Panc1 (cell line): ENCODE data around the gene CSF2RB. TPM values are rescaled to one million over a fixed set of nuclear protein-coding genes. Genes with fewer than 3 reads are reported as not detected.

Source experiments
- ATAC-seq: fragments of 200-7000 bp; cut with Tn5 transposase; 2 replicates; pipeline ENCODE4 v1.9.1; 2020; ENCODE audit warnings: mild to moderate bottlenecking, moderate library complexity
- BruUV-seq: library from RNA; stranded (reverse); fragments of 400-500 nt; replicated peaks from 2 replicates; lab custom pipeline; 2021; lab: Mats Ljungman, UMichigan
- CTCF ChIA-PET: fragments of 300-600 bp; sonication (Branson Sonifier 250); formaldehyde crosslinking; loops from one replicate; lab custom pipeline; 2022; ENCODE audit warnings: antibody characterized with exemption; lab: Charles Lee
- POLR2A ChIA-PET: fragments of 300-600 bp; sonication (Branson Sonifier 250); formaldehyde crosslinking; loops from one replicate; lab custom pipeline; 2022; ENCODE audit warnings: antibody characterized with exemption; lab: Charles Lee
- DNase-seq: peaks from one replicate; pipeline ENCODE4 v3.0.0-alpha.2; 2010; ENCODE audit warnings: low read depth, low spot score
- H3K27ac ChIP-seq: 2 replicates; pipeline ENCODE4 v1.5.1; 2011; ENCODE audit warnings: mild to moderate bottlenecking, low read length, inconsistent platforms
- H3K27me3 ChIP-seq: fragments of 200-500 bp; sonication (Bioruptor generic); 2 replicates; pipeline ENCODE4 v1.6.0; 2014; ENCODE audit warnings: low read length, inconsistent platforms; ENCODE audit not compliant: control insufficient read depth, insufficient read depth
- H3K36me3 ChIP-seq: fragments of 200-500 bp; sonication (Bioruptor generic); 2 replicates; pipeline ENCODE4 v1.5.1; 2014; ENCODE audit warnings: inconsistent platforms, mild to moderate bottlenecking, low read length, moderate library complexity; ENCODE audit not compliant: control insufficient read depth, insufficient read depth
- H3K4me1 ChIP-seq: 2 replicates; pipeline ENCODE4 v1.5.1; 2011; ENCODE audit warnings: inconsistent platforms, mild to moderate bottlenecking, low read length, moderate library complexity; ENCODE audit not compliant: control insufficient read depth, insufficient read depth
- H3K4me3 ChIP-seq, 2 experiments: 2 replicates each; pipeline ENCODE4 v1.5.1; 2011 to 2012; ENCODE audit warnings: low read depth in 2 of 2, low read length in 2 of 2, mild to moderate bottlenecking in 2 of 2, inconsistent platforms in 1 of 2, moderate library complexity in 1 of 2
- H3K9me3 ChIP-seq: fragments of 200-500 bp; sonication (Bioruptor generic); 2 replicates; pipeline ENCODE4 v1.5.1; 2014; ENCODE audit warnings: low read depth, mild to moderate bottlenecking, inconsistent platforms, low read length, moderate library complexity; ENCODE audit not compliant: control insufficient read depth, insufficient read depth
- CTCF ChIP-seq: fragments of 450-650 bp; IDR thresholded peaks from 2 replicates; pipeline ENCODE4 v1.5.1; 2017; ENCODE audit warnings: mild to moderate bottlenecking
- POLR2AphosphoS5 ChIP-seq: IDR thresholded peaks from 2 replicates; pipeline ENCODE4 v1.6.1; 2012; ENCODE audit warnings: mild to moderate bottlenecking, low read depth, low read length, moderate library complexity
- REST ChIP-seq, 2 experiments: IDR thresholded peaks; 2 replicates each; pipeline ENCODE4 v1.6.1; 2011 to 2012; ENCODE audit warnings: low read depth in 2 of 2, control low read depth in 1 of 2, low read length in 1 of 2, mild to moderate bottlenecking in 1 of 2, moderate library complexity in 1 of 2; ENCODE audit not compliant: insufficient read depth in 1 of 2
- SIN3A ChIP-seq: IDR thresholded peaks from 2 replicates; pipeline ENCODE4 v1.6.1; 2012; ENCODE audit warnings: low read depth, mild to moderate bottlenecking, low read length, moderate library complexity, borderline replicate concordance; ENCODE audit not compliant: insufficient read depth
- TCF7L2 ChIP-seq: IDR thresholded peaks from 2 replicates; pipeline ENCODE4 v1.6.1; 2011; ENCODE audit warnings: mild to moderate bottlenecking, low read depth, low read length, inconsistent platforms
- in situ Hi-C: cut with HindIII; loops from 2 replicates; pipeline ENCODE4 v1.10.0; 2016; ENCODE audit warnings: low sequenced_read_pairs, low pct_unique_long_range_greater_than_20kb
- intact Hi-C: fragments of 100-400 bp; cut with micrococcal nuclease; formaldehyde crosslinking; loops from one replicate; pipeline ENCODE4 v1.10.0; 2022; ENCODE audit not compliant: unreplicated experiment
- total RNA-seq: library from RNA; stranded (reverse); gene quantifications from one replicate; pipeline ENCODE4 v1.2.1, GENCODE V29; 2021; ENCODE audit not compliant: unreplicated experiment

The CSF2RB gene
- total RNA-seq, 1 experiment from 2014 or later: not detected

GRCh38 chr22:36935694-36936093, 22.3 kb downstream of the CSF2RB start:
- H3K4me1 ChIP-seq: no peaks in the 10 kb centered on the region
- TF ChIP-seq TCF7L2: no peak
- TF ChIP-seq SIN3A: no peak
- TF ChIP-seq CTCF: no peak
- no peak for TF ChIP-seq POLR2AphosphoS5
- no peak for TF ChIP-seq REST (IDR thresholded peaks at IDR 0.05; ENCODE audit: insufficient read depth in 1 of 2, low read depth in 2 of 2, low read length in 1 of 2)
- POLR2A ChIA-PET: no interaction called here
- ATAC-seq (no peak), DNase-seq (no peak)
- in situ Hi-C loops: no loop called here
- intact Hi-C loops: no loop called here
- no peaks in the 10 kb centered on the region for H3K36me3 ChIP-seq
- H3K4me3 ChIP-seq: no peak overlapping the region
- no peak overlapping the region for H3K27ac ChIP-seq
- no TSS peak for BruUV-seq
- CTCF ChIA-PET: no interaction called here
- H3K27me3 ChIP-seq: no peaks in the 10 kb centered on the region
- no peaks in the 10 kb centered on the region for H3K9me3 ChIP-seq

GRCh38 chr22:36936362-36937116, 23.1 kb downstream of the CSF2RB start:
- no peaks in the 10 kb centered on the region for H3K27me3 ChIP-seq
- no TSS peak for BruUV-seq
- ChIA-PET CTCF (no interaction called here), POLR2A (no interaction called here)
- no peaks in the 10 kb centered on the region for H3K4me1 ChIP-seq
- no peak for ATAC-seq
- in situ Hi-C loops (no loop called here), intact Hi-C loops (no loop called here)
- no peak for DNase-seq
- no peak overlapping the region for H3K4me3 ChIP-seq
- H3K9me3 ChIP-seq: no peaks in the 10 kb centered on the region
- H3K27ac ChIP-seq: no peak overlapping the region
- no peak for TF ChIP-seq POLR2AphosphoS5
- no peak for TF ChIP-seq REST (IDR thresholded peaks at IDR 0.05; ENCODE audit: insufficient read depth in 1 of 2, low read depth in 2 of 2, low read length in 1 of 2)
- no peaks in the 10 kb centered on the region for H3K36me3 ChIP-seq
